Immature natural killer cell (primary cell): ENCODE measurements around the gene DSCAM. TPM values are rescaled to one million over a fixed set of nuclear protein-coding genes. Genes with fewer than 3 reads are reported as not detected.
"Not testable (repeated sequence)": the region's sequence is repeated elsewhere in the genome, so short reads cannot be mapped to it uniquely, and the experiment has no call there.

Experiments
- DNase-seq, 3 donors: peaks; one replicate each; pipeline ENCODE4 v3.0.0; 2022; ENCODE audit warnings: mixed read lengths in 1 of 3
- H3K27ac Mint-ChIP-seq, 6 donors: one replicate each; pipeline ENCODE4 v1.8.0; 2020; ENCODE audit warnings: mixed read lengths in 6 of 6, mild to moderate bottlenecking in 5 of 6, inconsistent platforms in 4 of 6, moderate library complexity in 3 of 6
- H3K27me3 Mint-ChIP-seq, 3 donors: one replicate each; pipeline ENCODE4 v1.8.0; 2020 to 2021; ENCODE audit warnings: low read depth in 3 of 3, mild to moderate bottlenecking in 3 of 3, mixed read lengths in 3 of 3, moderate library complexity in 3 of 3, inconsistent platforms in 1 of 3
- H3K36me3 Mint-ChIP-seq, 3 donors: one replicate each; pipeline ENCODE4 v1.8.0; 2020; ENCODE audit warnings: mixed read lengths in 3 of 3, inconsistent platforms in 2 of 3, mild to moderate bottlenecking in 2 of 3
- H3K4me1 Mint-ChIP-seq, 2 donors: one replicate each; pipeline ENCODE4 v1.8.0; 2020; ENCODE audit warnings: inconsistent platforms in 2 of 2, mild to moderate bottlenecking in 2 of 2, mixed read lengths in 2 of 2, moderate library complexity in 1 of 2
- H3K4me3 Mint-ChIP-seq, 5 donors: one replicate each; pipeline ENCODE4 v1.8.0; 2020; ENCODE audit warnings: mild to moderate bottlenecking in 5 of 5, mixed read lengths in 5 of 5, inconsistent platforms in 3 of 5, moderate library complexity in 3 of 5
- H3K9me3 Mint-ChIP-seq, 6 donors: one replicate each; pipeline ENCODE4 v1.8.0; 2020; ENCODE audit warnings: mild to moderate bottlenecking in 6 of 6, mixed read lengths in 6 of 6, inconsistent platforms in 4 of 6, moderate library complexity in 3 of 6
- polyA plus RNA-seq, 3 donors: library from polyadenylated mRNA; unstranded; fragments of 300-500 nt; fragmentation: Illumina TruSeq; gene quantifications; one replicate each; pipeline ENCODE4 v1.2.3, GENCODE V29; 2021

Gene DSCAM
- polyA plus RNA-seq, 3 donors from 2014 or later, result not detected

DNA sequence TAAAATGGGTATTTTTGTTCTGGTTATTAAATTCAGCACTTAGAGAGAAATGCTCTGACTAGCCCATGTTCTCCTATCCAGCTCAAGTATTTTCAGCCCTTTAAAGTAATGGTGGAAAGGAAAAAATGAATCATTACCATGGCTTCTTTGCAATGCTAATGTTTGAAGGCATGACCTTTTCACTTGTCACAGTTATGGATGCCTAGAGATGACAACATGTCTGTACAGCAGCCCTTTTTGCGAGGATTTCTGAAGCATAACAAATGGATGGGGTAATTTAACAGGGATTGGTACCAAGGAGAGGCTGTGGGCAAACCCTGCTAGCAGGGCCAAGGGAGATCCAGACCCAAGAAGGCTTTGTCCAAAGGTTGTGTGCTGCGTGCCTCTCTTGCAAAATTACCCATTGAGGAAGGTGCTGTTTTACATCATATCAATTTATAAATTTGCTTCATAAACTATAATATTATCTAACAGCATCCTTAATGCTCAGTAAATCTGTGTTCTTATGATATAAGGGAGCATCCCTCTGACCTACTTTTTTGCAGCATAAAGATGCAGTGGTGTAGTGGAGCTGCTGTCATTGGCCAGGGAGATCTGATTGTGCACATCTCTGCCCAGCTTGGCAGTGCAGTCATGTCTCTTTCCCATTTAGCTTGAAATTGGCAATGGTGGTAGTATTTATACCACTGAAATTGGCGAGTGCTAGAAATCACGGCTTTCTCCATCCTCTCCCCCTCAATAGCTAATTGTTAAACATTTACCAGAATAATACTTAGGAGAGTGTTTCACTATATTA, 652.6 kb downstream of the DSCAM start:
- DNase-seq, result no peak
- peaks cover 0 to 13% (median 4%) of the 10 kb centered on the region in 6 donors for H3K9me3 Mint-ChIP-seq
- H3K27ac Mint-ChIP-seq, result no peak overlapping the region
- H3K4me3 Mint-ChIP-seq, result no peak overlapping the region
- peaks cover 0 to 3% (median 0%) of the 10 kb centered on the region in 3 donors for H3K27me3 Mint-ChIP-seq
- H3K4me1 Mint-ChIP-seq, result no peaks in the 10 kb centered on the region
- no peaks in the 10 kb centered on the region for H3K36me3 Mint-ChIP-seq

DNA sequence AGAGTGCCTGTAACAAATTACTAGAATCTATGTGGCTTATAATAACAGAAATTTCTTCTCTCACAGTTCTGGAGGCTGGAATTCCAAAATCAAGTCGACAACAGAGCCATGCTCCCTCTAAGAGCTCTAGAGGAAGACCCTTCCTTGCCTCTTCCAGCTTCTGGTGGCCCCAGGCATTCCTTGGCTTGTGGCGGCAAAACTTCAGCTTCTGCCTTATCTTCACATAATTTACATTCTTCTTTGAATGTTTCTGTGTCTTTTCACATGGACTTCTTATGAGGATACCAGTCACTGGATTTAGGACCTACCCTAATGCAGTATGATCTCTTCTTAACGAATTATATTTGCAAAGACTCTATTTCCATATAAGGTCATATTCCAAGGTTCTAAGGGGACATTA, 655.3 kb downstream of the DSCAM start:
- Mint-ChIP-seq H3K4me3 (no peak overlapping the region), H3K9me3 (peaks cover 0 to 16% (median 3%) of the 10 kb centered on the region in 6 donors), H3K36me3 (no peaks in the 10 kb centered on the region), H3K27me3 (peaks cover 0 to 6% (median 0%) of the 10 kb centered on the region in 3 donors), H3K27ac (no peak overlapping the region), H3K4me1 (no peaks in the 10 kb centered on the region)
- DNase-seq, result no peak

DNA sequence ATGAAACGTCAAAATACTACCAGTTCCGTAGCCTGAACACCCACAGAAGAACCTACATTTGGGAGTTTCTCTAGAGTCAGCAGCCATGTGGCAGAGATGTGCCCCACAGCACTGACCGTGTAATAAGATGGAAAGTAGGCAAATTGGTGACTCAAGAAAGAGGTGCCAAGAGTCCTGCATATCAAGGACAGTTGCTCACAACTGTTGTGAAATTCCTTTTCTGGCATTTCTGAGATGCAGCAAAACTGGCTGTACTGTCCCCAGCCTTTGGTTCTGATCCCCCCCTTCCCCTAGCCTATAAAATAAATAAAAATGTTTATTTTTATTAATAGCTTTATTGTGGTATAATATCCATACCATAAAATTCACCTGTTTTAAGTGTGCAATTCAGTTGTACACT, 655.8 kb downstream of the DSCAM start:
- Mint-ChIP-seq H3K27ac (no peak overlapping the region), H3K9me3 (peaks cover 0 to 13% (median 3%) of the 10 kb centered on the region in 6 donors), H3K36me3 (no peaks in the 10 kb centered on the region), H3K4me1 (no peaks in the 10 kb centered on the region), H3K4me3 (no peak overlapping the region), H3K27me3 (peaks cover 0 to 6% (median 0%) of the 10 kb centered on the region in 3 donors)
- DNase-seq, result no peak

DNA sequence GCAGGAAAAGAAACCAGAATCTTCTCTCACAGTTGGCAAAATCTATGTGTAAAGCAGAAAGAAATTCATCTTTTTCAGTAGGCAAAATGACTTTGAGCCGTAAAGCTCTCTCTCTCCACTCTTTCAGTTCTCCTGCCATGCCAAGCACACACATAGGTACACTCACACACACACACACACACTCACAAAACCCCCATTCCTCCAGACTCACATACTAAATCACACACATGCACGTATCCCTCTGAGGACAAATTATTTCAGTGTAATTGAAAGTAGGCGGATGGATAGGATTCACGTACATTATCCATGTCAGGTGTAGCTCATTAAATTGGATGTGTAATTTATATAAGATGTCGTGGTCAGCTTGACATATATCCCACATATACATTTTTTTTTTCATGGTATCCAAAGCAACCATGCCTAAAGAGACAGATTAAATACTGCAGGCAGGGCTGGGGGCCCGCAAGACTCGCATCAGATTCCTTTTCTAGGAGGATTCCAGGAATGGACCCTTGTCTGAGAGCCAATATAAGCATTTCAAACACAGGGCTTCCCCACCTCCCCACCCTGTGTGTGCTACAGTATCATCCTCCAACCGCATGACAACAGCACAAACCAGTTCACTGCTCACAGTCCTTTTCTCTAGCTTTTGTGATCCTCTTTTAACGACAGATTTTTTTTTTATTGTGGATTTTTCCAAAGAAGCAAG, 658.9 kb downstream of the DSCAM start:
- Mint-ChIP-seq H3K9me3 (peaks cover 0 to 21% (median 10%) of the 10 kb centered on the region in 6 donors), H3K4me3 (no peak overlapping the region), H3K27ac (no peak overlapping the region), H3K27me3 (peaks cover 0 to 6% (median 0%) of the 10 kb centered on the region in 3 donors), H3K36me3 (no peaks in the 10 kb centered on the region), H3K4me1 (no peaks in the 10 kb centered on the region)
- DNase-seq, result no peak

DNA sequence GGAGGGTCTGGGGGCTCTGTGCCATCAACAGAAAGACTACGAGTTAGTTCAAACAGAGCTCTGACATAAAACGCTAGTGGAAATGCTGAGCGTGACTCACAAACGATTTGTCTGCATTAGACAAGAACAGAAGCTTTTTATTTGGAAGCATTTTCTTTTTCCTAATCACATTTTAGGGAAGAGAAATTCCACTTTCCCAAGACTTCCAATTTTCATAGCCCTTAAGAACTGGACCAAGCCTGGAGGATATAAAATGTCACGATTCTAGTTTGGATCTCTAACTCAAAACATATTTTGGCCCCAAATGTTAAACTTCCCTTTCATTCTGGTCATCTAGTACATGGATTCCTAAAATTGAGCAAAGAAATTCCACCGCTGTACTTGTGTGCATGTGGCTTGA, 659.7 kb downstream of the DSCAM start:
- Mint-ChIP-seq H3K9me3 (peaks cover 2 to 18% (median 11%) of the 10 kb centered on the region in 6 donors), H3K4me3 (no peak overlapping the region)
- no peak for DNase-seq

DNA sequence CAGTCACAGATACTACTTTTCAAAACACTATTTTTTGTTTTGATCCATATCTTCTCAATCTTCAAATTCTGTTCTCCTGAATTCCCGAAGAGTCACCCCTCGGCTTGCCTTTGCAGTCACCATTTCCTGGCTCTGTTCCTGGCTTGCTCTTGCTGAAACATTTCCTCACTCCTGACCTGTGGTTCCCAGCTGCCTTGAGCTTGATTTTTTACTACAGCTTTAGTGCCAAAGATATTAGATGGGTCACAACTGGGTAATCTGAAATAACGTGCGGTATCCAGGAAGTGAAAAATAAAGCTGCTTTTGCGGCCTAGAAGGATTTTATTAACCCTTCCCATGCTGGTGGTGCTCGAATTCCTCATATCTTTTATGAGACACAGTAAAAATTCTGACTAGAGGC, 660.9 kb downstream of the DSCAM start:
- no peak for DNase-seq
- Mint-ChIP-seq H3K9me3 (peaks cover 6 to 28% (median 18%) of the 10 kb centered on the region in 6 donors), H3K4me3 (no peak overlapping the region), H3K27ac (no peak overlapping the region), H3K4me1 (no peaks in the 10 kb centered on the region), H3K36me3 (peaks cover 0 to 7% (median 6%) of the 10 kb centered on the region in 3 donors), H3K27me3 (peaks cover 0 to 8% (median 0%) of the 10 kb centered on the region in 3 donors)

More for the DNA sequence above, 659.7 kb downstream of the DSCAM start:
- Mint-ChIP-seq H3K4me1 (no peaks in the 10 kb centered on the region), H3K36me3 (no peaks in the 10 kb centered on the region), H3K27ac (no peak overlapping the region), H3K27me3 (peaks cover 0 to 6% (median 0%) of the 10 kb centered on the region in 3 donors)

DNA sequence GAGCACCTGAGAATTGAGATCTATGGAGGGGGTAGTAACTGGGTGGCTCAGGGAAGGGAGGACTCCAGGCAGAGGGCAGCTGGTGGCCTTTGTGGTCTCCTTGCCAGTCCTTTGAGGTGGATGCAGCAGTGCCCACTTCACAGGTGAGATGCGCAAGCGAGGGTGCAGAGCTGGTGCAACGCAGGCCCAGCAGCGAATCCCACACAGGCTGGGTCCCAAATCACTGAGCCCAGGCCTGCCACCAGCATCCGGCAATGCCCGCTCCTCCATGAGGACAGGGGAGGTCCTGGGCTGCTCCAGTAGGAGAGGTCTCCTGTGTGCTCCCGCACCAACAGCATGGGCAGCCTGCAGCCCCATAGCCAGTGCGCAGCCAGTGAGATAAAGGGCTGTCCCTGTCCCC, 661.8 kb downstream of the DSCAM start:
- Mint-ChIP-seq H3K27ac (no peak overlapping the region), H3K36me3 (peaks cover 0 to 7% (median 6%) of the 10 kb centered on the region in 3 donors), H3K4me1 (no peaks in the 10 kb centered on the region), H3K4me3 (no peak overlapping the region), H3K9me3 (peaks cover 7 to 29% (median 21%) of the 10 kb centered on the region in 6 donors), H3K27me3 (peaks cover 0 to 8% (median 0%) of the 10 kb centered on the region in 3 donors)
- no peak for DNase-seq

DNA sequence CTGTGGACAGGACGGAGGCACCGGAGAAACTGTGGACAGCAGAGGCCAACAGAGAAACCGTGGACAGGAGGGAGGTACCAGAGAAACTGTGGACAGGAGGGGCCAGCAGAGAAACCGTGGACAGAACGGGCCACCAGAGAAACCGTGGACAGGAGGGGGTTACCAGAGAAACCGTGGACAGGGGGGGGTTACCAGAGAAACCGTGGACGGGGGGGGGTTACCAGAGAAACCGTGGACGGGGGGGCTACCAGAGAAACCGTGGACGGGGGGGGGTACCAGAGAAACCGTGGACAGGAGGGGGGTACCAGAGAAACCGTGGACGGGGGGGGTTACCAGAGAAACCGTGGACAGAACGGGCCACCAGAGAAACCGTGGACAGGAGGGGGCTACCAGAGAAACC, 664.5 kb downstream of the DSCAM start:
- peaks cover 5 to 35% (median 18%) of the 10 kb centered on the region in 6 donors for H3K9me3 Mint-ChIP-seq
- not testable (repeated sequence) for H3K4me1 Mint-ChIP-seq, H3K36me3 Mint-ChIP-seq, DNase-seq, H3K4me3 Mint-ChIP-seq, H3K27me3 Mint-ChIP-seq, H3K27ac Mint-ChIP-seq

DNA sequence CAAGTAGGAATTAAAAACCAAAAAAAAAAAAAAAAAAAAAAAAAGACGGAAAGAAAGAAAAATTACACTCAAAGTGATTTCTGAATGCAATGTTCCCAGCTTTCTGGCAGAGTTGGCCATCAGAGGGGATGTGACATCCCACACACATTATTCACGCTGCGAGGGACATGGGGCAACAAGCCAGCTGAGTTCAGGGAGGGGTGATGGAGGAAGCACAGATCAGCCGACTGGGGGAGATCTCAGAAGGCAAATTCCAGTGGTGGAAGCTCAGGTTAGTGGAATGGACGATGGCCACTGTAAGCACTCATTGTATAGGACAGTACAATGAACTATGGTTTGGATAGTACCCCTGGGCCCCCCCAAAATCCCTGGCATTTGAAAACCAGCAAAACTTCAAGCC, 667.8 kb downstream of the DSCAM start:
- Mint-ChIP-seq H3K36me3 (peaks cover 0 to 7% (median 6%) of the 10 kb centered on the region in 3 donors), H3K9me3 (peaks cover 5 to 26% (median 14%) of the 10 kb centered on the region in 6 donors), H3K27ac (no peak overlapping the region), H3K27me3 (peaks cover 0 to 4% (median 0%) of the 10 kb centered on the region in 3 donors), H3K4me1 (no peaks in the 10 kb centered on the region), H3K4me3 (no peak overlapping the region)
- no peak for DNase-seq

DNA sequence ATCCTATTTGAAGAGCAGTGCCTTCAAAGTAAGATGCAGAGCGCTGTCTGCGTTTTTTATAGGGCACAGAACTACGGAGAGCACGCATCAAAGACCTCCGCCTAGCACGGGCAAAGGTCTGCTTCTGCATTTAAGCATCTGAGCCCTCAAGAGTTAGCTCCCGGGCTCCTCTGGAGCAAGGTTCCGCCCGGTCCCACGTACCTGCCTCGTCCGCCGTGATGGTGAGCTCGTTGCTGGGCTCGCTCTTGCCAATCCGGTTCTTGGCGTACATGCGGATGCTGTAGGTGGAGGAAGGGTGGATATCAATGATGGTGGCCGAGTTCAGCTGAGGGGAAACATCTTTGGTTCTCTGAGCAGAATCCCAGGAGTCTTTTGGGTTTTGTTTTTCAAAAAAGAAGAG, 668.2 kb downstream of the DSCAM start:
- peaks cover 0 to 7% (median 6%) of the 10 kb centered on the region in 3 donors for H3K36me3 Mint-ChIP-seq
- DNase-seq, result no peak
- no peaks in the 10 kb centered on the region for H3K4me1 Mint-ChIP-seq
- peaks cover 0 to 4% (median 0%) of the 10 kb centered on the region in 3 donors for H3K27me3 Mint-ChIP-seq
- H3K27ac Mint-ChIP-seq, result no peak overlapping the region
- no peak overlapping the region for H3K4me3 Mint-ChIP-seq
- peaks cover 5 to 26% (median 12%) of the 10 kb centered on the region in 6 donors for H3K9me3 Mint-ChIP-seq

DNA sequence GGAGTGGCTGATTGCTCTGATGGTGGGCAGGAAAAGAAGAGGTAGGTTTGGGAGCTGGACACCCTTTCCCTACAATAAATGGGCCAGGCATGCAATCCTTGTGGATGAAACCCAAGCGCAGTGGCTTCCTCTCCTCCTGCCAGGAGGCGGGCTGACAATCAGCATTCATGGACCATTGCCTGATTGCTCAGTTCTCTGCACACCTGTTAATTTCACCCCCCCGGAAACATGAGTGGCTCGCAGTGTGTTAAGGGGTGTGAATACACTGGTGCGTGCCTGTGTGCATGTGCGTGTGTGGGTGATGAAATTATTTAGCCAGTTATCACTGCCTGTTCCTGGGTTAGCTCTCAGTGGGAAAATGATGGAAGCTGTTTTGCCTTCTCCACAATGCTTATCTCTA, 669.0 kb downstream of the DSCAM start:
- peaks cover 0 to 7% (median 6%) of the 10 kb centered on the region in 3 donors for H3K36me3 Mint-ChIP-seq
- H3K4me3 Mint-ChIP-seq, result no peak overlapping the region
- peaks cover 0 to 6% (median 0%) of the 10 kb centered on the region in 3 donors for H3K27me3 Mint-ChIP-seq
- DNase-seq, result no peak
- no peaks in the 10 kb centered on the region for H3K4me1 Mint-ChIP-seq
- H3K9me3 Mint-ChIP-seq, result peaks cover 5 to 26% (median 13%) of the 10 kb centered on the region in 6 donors
- H3K27ac Mint-ChIP-seq, result no peak overlapping the region

DNA sequence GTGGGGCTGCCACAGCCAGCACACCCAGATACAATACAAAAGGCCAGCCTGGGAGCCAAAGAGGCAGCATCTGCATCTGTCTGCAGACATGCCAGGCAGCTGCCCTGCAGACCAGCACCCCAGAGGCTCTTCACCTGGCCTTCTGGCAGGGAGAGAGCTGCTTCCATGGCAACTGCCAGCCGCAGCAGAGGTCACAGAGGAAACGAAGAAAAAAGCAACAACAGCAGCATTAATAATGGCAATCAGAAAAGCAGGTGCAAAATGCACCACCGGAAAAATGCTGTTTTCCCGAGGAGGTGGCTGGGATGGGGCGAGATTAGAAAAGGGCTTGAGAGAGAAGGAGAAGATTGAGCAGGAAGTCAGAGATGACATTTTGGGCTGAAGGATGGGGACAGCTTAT, 670.2 kb downstream of the DSCAM start:
- H3K27ac Mint-ChIP-seq, result no peak overlapping the region
- peaks cover 0 to 3% (median 2%) of the 10 kb centered on the region in 3 donors for H3K36me3 Mint-ChIP-seq
- H3K4me3 Mint-ChIP-seq, result no peak overlapping the region
- no peaks in the 10 kb centered on the region for H3K4me1 Mint-ChIP-seq
- H3K9me3 Mint-ChIP-seq, result peaks cover 5 to 24% (median 9%) of the 10 kb centered on the region in 6 donors
- H3K27me3 Mint-ChIP-seq, result peaks cover 0 to 5% (median 3%) of the 10 kb centered on the region in 3 donors
- no peak for DNase-seq

DNA sequence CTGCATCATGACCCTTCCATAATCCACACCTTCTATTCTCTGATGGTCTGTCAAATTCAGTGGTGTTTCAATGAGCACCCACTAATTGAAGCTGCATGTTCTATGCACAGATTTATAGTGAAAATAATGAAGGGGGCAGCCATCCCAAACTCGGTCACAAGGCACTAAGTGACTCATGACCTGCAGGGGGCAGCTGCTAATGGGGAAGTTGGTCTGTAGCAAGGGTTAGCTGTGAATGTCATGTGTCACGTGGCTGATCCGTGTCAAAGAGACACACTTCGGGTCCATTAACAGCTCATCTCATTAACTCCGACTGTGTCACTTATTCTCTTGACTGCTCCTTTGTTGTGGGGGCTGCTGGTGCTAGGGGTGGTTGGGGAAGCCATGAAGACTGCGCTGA, 673.1 kb downstream of the DSCAM start:
- peaks cover 0 to 16% (median 3%) of the 10 kb centered on the region in 6 donors for H3K9me3 Mint-ChIP-seq
- no peak overlapping the region for H3K4me3 Mint-ChIP-seq
- no peaks in the 10 kb centered on the region for H3K36me3 Mint-ChIP-seq
- no peaks in the 10 kb centered on the region for H3K4me1 Mint-ChIP-seq
- peaks cover 0 to 4% (median 3%) of the 10 kb centered on the region in 3 donors for H3K27me3 Mint-ChIP-seq
- no peak overlapping the region for H3K27ac Mint-ChIP-seq
- DNase-seq, result no peak

DNA sequence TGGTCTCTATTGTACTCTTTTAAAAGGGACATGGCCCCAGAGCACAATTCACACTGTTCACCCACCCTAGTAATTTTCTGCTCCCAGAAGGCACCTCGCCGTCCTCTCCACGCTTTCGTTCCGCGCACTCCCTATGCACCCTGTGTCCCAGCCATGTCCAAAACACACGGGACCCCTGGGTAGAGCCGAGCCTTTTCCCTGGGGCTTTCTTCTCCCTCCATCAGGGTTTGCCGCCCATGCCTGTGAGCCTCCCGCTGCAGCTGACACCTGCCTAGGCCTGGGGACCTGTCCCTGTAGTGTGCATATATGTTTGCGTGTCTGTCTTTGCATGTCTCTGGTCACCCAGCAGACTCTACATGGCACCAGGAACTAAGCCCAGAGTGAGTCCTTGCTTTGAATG, 677.0 kb downstream of the DSCAM start:
- Mint-ChIP-seq H3K4me3 (no peak overlapping the region), H3K27ac (no peak overlapping the region), H3K27me3 (peaks cover 0 to 3% (median 3%) of the 10 kb centered on the region in 3 donors), H3K4me1 (no peaks in the 10 kb centered on the region), H3K9me3 (peaks cover 0 to 5% (median 3%) of the 10 kb centered on the region in 6 donors), H3K36me3 (no peaks in the 10 kb centered on the region)
- no peak for DNase-seq
